Activated T-helper 1 cell treated with anti-CD3 and anti-CD28 coated beads, Interleukin-12 subunit alpha, Interleukin-12 subunit beta, Interleukin-2, Interleukin-4 antibody, amounts not matched to agents 30 ng/mL and 10 ng/mL and 1 ng/mL, durations not matched to agents 14 hours and 24 hours and 36 hours (primary cell): ENCODE data around the gene RNF31. TPM values are rescaled to one million over a fixed set of nuclear protein-coding genes. Genes with fewer than 3 reads are reported as not detected.

Source experiments
- DNase-seq: peaks from one replicate; pipeline ENCODE4 v3.0.0; 2021; ENCODE audit warnings: low spot score
- H3K27ac Mint-ChIP-seq: one replicate; pipeline ENCODE4 v1.8.0; 2021; ENCODE audit warnings: mild to moderate bottlenecking, mixed read lengths
- H3K27me3 Mint-ChIP-seq: one replicate; pipeline ENCODE4 v1.8.0; 2022; ENCODE audit warnings: mild to moderate bottlenecking, moderate library complexity, mixed read lengths; ENCODE audit not compliant: insufficient read depth
- H3K36me3 Mint-ChIP-seq: one replicate; pipeline ENCODE4 v1.8.0; 2021; ENCODE audit warnings: low read depth, mixed read lengths
- H3K4me1 Mint-ChIP-seq: one replicate; pipeline ENCODE4 v1.8.0; 2021; ENCODE audit warnings: low read depth, mixed read lengths
- H3K4me3 Mint-ChIP-seq: one replicate; pipeline ENCODE4 v1.8.0; 2021; ENCODE audit warnings: mild to moderate bottlenecking, moderate library complexity, mixed read lengths
- H3K9me3 Mint-ChIP-seq: one replicate; pipeline ENCODE4 v1.8.0; 2021; ENCODE audit warnings: mixed read lengths
- intact Hi-C: fragments of 100-400 bp; cut with micrococcal nuclease; formaldehyde crosslinking; loops from one replicate; pipeline ENCODE4 v1.15.1; 2024
- total RNA-seq: library from RNA; stranded (reverse); gene quantifications from 2 replicates; pipeline ENCODE4 v1.2.3, GENCODE V29; 2022

RNF31 gene
- total RNA-seq, 1 donor from 2014 or later, result 129 TPM

DNA sequence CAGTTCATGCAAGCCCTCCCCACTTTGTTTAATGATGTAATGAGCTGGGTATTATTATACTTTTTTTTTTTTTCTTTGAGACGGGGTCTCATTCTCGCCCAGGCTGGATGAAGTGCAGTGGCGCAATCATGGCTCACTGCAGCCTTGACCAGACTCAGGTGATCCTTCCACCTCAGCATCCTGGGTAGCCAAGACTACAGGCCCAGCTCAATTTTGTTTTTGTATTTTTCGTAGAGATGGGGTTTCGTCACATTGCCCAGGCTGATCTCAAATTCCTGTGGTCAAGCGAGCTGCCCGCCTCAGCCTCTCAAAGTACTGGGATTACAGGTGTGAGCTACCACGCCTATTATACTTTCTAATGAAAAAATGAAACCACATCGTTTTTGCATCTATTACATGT lies 37.2 kb upstream of the RNF31 start:
- intact Hi-C loops, result loop anchor here (5.0 to 10.0 kb wide), 4 partner anchors 332 to 785 kb away; partner anchors contain the start of genes NGDN, PABPN1, SDR39U1 and THTPA
- no peaks in the 10 kb centered on the region for H3K9me3 Mint-ChIP-seq
- no peaks in the 10 kb centered on the region for H3K27me3 Mint-ChIP-seq
- H3K36me3 Mint-ChIP-seq, result peaks cover 5% of the 10 kb centered on the region
- H3K27ac Mint-ChIP-seq, result no peak overlapping the region
- no peak for DNase-seq
- no peak overlapping the region for H3K4me3 Mint-ChIP-seq
- H3K4me1 Mint-ChIP-seq, result peaks cover 33% of the 10 kb centered on the region

DNA sequence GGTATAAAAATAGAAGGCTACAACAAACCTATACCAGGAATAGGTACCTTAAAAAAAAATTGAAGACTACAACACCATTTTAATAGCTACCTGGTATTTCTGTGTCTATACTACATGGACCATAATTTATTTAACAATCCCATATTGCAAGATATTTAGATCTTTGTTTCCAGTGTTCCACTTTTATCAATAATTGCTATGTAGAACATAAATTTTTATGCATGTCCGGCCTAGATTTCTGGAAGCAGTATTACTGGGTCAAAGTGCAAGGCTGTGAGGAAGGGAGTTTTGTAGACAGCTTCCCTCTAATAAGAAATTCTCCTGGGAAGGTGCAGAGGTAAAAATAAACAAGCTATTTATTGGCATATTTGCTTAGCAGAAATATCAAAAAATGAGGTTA lies 36.8 kb upstream of the RNF31 start:
- intact Hi-C loops, result loop anchor here (5.0 to 10.0 kb wide), 4 partner anchors 332 to 786 kb away; partner anchors contain the start of genes NGDN, PABPN1, SDR39U1 and THTPA
- H3K36me3 Mint-ChIP-seq, result peaks cover 5% of the 10 kb centered on the region
- DNase-seq, result no peak
- H3K27ac Mint-ChIP-seq, result no peak overlapping the region
- peaks cover 35% of the 10 kb centered on the region for H3K4me1 Mint-ChIP-seq
- no peaks in the 10 kb centered on the region for H3K27me3 Mint-ChIP-seq
- no peak overlapping the region for H3K4me3 Mint-ChIP-seq
- no peaks in the 10 kb centered on the region for H3K9me3 Mint-ChIP-seq

DNA sequence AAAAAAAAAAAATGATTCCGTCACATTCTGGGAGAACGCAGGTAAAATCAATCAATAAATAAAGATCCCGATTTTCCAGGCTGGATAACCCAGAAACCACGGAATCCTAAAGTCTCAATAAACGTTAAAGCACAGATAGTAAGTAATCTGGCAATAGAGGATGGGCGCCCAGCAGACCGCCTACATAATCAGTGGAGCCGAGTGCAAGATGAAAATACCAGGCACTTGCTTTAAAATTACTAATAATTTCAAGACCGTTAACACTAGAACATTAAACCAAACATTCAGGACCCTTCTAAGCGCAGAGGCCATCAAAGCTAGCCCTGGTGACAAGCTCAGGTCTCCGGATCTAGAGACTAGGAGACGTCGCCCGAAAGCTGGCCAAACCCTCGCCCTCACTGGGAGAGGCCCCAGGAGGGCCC lies 33.9 kb upstream of the RNF31 start:
- no peaks in the 10 kb centered on the region for H3K27me3 Mint-ChIP-seq
- peaks cover 42% of the 10 kb centered on the region for H3K4me1 Mint-ChIP-seq
- DNase-seq, result no peak
- H3K36me3 Mint-ChIP-seq, result peaks cover 22% of the 10 kb centered on the region
- no peaks in the 10 kb centered on the region for H3K9me3 Mint-ChIP-seq
- intact Hi-C loops, result loop anchor here (5.0 to 10.0 kb wide), 4 partner anchors 329 to 789 kb away; partner anchors contain the start of genes NGDN, PABPN1, SDR39U1 and THTPA
- H3K27ac Mint-ChIP-seq, result peak overlapping the region; percentile 98
- peak overlapping the region; percentile 99 for H3K4me3 Mint-ChIP-seq

DNA sequence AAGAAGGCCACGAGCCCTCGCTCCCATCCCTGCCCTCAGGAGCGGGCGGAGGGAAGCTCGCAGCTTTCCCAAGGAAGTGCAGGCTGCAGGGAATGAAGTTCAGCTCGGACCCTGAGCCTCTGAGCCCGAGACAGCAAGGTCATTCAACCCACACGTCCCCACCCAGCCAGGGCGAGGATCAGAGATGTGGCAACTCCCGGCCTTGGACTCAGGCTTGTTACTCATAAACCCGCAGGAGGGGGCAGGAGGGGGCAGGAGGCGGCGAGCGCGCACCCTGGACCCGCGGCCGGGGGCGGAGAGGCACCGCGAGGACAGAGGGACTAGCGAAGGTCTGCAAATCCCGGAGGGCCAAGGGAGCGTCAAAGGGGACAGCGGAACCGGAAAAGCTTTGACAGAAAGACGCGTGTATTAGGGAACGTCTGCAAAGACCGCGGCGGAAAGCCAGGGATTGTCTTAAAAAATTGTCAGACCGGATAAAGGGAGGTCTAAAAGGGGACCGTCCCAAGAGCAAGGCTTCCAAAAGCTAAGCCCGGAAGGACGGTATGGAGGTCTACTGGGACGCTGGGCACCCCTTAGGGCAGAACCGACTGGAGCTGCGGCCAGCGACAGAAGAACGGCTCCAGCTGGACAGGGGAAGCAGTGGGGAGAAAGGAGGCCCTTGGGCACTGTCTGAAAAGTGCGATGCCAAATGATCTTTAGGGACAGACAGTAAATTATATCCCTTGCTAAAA lies 33.3 kb upstream of the RNF31 start:
- H3K9me3 Mint-ChIP-seq, result no peaks in the 10 kb centered on the region
- H3K27ac Mint-ChIP-seq, result peak overlapping the region; percentile 98
- peak overlapping the region; percentile 99 for H3K4me3 Mint-ChIP-seq
- intact Hi-C loops, result loop anchor here (1.0 to 10.0 kb wide), 13 partner anchors 20 to 789 kb away; partner anchors contain the start of genes CHMP4A, DHRS4L2, EMC9 and NGDN
- peaks cover 36% of the 10 kb centered on the region for H3K4me1 Mint-ChIP-seq
- H3K36me3 Mint-ChIP-seq, result peaks cover 26% of the 10 kb centered on the region
- H3K27me3 Mint-ChIP-seq, result no peaks in the 10 kb centered on the region
- DNase-seq, result peak; percentile 76

DNA sequence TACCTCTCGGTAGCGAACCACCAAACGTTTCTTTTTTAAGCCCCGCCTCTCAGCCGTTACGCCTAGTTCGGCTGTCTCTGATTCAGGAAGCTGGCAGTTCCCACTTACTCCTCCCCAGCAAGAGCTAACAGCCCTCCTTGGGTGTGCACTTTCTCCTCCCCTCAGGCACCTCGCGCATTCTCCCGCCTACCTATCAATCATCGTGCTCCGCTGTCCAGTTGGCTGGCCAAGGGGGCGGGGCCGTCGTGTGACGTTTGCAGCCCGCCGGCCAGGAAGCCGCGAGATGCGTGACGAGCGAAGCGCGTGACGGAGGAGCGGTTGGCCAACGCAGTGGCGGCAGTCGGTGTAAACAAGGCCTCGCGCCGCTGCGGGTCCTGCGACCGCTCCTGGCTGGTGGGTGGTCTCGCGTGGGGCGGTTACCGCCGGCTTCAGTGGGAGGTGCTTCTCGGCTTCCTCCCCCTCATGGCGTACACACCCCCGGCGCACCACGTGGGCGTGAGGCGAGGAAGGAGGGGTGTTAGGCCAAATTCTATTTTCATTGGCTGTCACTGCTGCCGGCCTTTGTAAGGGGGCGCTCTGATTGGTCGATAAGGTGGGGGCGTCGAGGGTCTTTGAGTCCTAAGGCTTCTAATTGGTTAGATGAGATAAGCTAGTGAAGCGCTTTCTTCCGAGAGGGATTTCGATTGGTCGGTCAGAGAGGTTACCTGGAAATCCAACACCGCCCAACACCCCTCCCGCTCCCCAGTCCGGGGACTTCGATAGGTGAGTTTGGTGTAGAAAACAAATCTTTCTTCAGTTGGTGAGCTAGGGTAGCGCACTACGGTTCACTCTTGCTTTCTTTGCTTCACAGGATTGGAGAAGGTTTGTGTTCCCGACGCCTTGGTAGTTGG lies 32.5 kb upstream of the RNF31 start, which contains the start of the genes DCAF11 and NRL:
Gene DCAF11 (plus strand): TSS at position 246 of the 890 bp plus-strand sequence. CDS start 818 bp downstream, outside the sequence.
Gene NRL (minus strand): TSS at position 418 of the 890 bp plus-strand sequence. CDS start 32,101 bp downstream, outside the sequence.
- peak; percentile 98 for DNase-seq
- Mint-ChIP-seq H3K27me3 (no peaks in the 10 kb centered on the region), H3K4me1 (peaks cover 34% of the 10 kb centered on the region), H3K4me3 (peak within 1 kb of the TSS; percentile 99), H3K27ac (peak within 1 kb of the TSS; percentile 98), H3K9me3 (no peaks in the 10 kb centered on the region), H3K36me3 (peaks cover 33% of the 10 kb centered on the region)
- intact Hi-C loops, result loop anchor here (1.0 to 10.0 kb wide), 18 partner anchors 20 to 790 kb away; partner anchors contain the start of genes CHMP4A, DHRS1, DHRS4L2 and EMC9

DNA sequence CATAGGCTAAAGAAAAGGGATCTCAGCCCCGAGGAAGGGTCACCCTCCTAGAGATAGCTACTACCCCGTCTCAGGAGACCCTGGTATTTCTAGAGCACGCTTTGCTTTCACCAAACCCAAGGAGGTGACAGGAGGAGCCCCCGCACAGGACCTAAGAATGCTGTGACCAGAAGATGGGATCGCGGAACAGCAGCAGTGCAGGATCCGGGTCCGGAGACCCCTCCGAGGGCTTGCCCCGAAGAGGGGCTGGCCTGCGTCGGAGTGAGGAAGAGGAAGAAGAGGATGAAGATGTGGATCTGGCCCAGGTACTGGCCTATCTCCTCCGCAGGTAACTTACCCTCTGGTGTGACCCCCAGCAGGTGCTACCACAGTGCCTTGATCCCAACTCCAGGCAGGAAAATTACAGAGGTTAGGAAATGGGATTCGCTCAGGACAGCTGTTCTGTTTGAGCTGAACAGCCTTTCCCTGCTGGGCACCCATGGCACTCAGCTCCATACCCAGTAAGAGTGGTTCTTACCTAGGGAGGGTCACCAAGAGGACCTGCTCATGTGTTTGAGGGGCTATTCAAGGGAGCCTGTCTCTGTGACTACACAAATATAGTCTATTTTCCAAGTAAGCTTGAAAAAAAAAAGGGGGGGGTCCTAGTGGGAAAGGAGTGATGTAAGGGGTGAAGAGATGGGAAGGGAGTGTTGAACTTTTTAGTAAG lies 31.7 kb upstream of the RNF31 start:
- intact Hi-C loops, result loop anchor here (1.0 to 10.0 kb wide), 7 partner anchors 21 to 791 kb away; partner anchors contain the start of genes DHRS1, GMPR2, IPO4 and IRF9
- Mint-ChIP-seq H3K4me3 (peak overlapping the region; percentile 99), H3K36me3 (peaks cover 33% of the 10 kb centered on the region)

DNA sequence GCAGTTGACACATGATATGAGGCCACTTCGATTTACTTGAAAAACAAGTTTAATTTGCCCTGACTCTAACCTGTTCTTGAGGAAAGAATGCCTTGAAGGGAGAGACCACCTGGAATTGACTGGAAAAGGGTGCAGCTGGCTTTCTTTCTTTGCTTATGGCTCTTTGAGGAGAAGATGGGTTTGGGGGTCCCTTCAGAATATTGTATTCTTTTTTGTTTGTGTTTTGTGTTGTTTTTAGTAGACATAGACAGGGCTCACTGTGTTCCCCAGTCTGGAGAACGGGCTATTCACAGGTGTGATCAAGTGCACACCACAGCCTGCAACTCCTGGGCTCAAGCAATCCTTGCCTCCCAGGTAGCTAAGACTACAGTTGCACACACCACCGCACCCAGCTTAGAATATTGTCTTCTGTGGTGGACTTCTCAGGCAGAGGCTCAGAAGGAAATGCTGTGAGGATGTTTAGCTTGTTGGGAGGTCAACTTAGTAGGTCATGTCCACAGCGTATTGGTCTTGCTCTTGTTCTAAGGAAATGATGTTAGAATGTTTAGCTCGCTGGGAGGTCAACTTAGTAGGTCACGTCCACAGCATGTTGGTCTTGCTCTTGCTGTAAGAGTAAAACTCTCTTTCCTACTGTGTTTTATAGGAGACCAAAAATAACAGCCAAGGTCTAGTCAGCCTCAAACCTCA lies 31.0 kb upstream of the RNF31 start:
- Mint-ChIP-seq H3K9me3 (no peaks in the 10 kb centered on the region), H3K4me1 (peaks cover 34% of the 10 kb centered on the region), H3K27ac (peak overlapping the region; percentile 98), H3K4me3 (peak overlapping the region; percentile 99), H3K36me3 (peaks cover 39% of the 10 kb centered on the region), H3K27me3 (no peaks in the 10 kb centered on the region)
- DNase-seq, result no peak
- intact Hi-C loops, result loop anchor here (10.0 kb wide), 2 partner anchors 651 to 791 kb away; partner anchors contain the start of genes NGDN and PABPN1

More for the DNA sequence above, 31.7 kb upstream of the RNF31 start:
- Mint-ChIP-seq H3K27ac (peak overlapping the region; percentile 98), H3K9me3 (no peaks in the 10 kb centered on the region), H3K4me1 (peaks cover 34% of the 10 kb centered on the region), H3K27me3 (no peaks in the 10 kb centered on the region)
- DNase-seq, result no peak

DNA sequence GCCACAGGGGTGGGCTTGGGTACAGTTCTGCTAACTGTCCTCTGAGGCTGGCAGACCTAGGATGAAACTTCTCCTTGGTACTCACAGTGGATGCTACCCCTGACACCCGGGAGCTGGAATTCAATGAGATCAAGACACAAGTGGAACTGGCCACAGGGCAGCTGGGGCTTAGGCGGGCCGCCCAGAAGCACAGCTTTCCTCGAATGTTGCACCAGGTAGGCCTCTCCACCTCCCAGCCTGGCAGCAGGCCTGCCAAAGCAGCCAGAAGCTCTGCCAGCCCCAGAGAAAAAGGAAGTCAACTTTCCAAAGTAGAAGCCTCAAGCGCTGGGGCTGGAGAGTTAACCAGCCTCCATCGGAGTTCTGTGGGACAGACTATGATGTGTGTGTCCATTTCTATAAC lies 30.1 kb upstream of the RNF31 start:
- peaks cover 34% of the 10 kb centered on the region for H3K4me1 Mint-ChIP-seq
- no peaks in the 10 kb centered on the region for H3K27me3 Mint-ChIP-seq
- peaks cover 42% of the 10 kb centered on the region for H3K36me3 Mint-ChIP-seq
- intact Hi-C loops, result loop anchor here (10.0 kb wide), 2 partner anchors 652 to 792 kb away; partner anchors contain the start of genes NGDN and PABPN1
- no peak for DNase-seq
- no peaks in the 10 kb centered on the region for H3K9me3 Mint-ChIP-seq
- H3K4me3 Mint-ChIP-seq, result peak overlapping the region; percentile 99
- H3K27ac Mint-ChIP-seq, result no peak overlapping the region

DNA sequence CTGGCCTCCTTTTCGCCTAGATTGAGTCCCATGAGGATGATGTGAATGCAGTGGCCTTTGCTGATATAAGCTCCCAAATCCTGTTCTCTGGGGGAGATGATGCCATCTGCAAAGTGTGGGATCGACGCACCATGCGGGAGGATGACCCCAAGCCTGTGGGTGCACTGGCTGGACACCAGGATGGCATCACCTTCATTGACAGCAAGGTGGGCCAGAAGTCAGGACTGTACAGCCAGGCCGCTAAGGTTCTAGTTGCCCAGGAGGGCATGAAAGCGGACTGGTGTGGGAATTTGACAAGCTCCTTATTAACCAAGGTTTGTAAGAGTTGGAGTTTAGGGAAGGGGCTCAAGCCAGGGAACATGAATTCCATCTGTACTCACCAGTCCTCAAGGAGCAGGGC lies 27.6 kb upstream of the RNF31 start:
- no peak for DNase-seq
- Mint-ChIP-seq H3K27me3 (no peaks in the 10 kb centered on the region), H3K4me3 (no peak overlapping the region), H3K9me3 (no peaks in the 10 kb centered on the region), H3K36me3 (peaks cover 60% of the 10 kb centered on the region), H3K4me1 (peaks cover 28% of the 10 kb centered on the region), H3K27ac (no peak overlapping the region)
- intact Hi-C loops, result loop anchor here (10.0 kb wide), 2 partner anchors 655 to 795 kb away; partner anchors contain the start of genes NGDN and PABPN1

DNA sequence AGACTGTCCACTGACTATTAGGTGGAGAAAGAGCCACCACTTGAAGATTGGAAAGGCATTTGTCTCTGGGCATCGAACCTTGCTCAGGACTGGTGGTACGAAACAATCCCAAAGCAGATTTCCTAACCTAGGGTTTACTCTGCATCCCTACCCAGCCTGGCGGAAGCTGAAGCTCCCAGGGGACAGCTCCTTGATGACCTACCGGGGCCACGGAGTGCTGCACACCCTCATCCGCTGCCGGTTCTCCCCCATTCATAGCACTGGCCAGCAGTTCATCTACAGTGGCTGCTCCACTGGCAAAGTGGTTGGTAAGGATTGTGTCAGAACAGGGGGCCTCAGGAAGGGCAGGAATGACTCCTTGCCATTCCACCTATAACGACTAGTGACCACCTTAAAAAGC lies 26.1 kb upstream of the RNF31 start:
- Mint-ChIP-seq H3K27ac (no peak overlapping the region), H3K36me3 (peaks cover 57% of the 10 kb centered on the region)
- no peak for DNase-seq

DNA sequence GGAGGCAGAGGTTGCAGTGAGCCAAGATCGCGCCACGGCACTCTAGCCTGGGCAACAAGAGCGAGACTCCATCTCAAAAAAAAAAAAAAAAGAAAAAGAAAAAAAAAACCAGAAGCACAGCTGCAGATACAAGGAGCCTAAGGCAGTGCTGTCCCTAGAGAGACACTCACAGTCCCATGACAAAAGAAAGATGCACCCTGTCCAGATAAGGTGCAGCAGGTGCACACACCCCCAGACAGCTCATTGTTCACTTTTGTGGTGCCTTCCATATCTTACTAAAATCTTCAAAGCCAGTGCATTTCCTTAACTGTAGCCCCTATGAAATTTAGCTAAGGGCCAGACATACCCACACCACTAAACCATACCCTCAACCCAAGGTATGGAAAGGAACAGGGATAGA lies 24.9 kb upstream of the RNF31 start:
- peaks cover 7% of the 10 kb centered on the region for H3K4me1 Mint-ChIP-seq
- no peak overlapping the region for H3K4me3 Mint-ChIP-seq
- intact Hi-C loops, result no loop called here
- H3K9me3 Mint-ChIP-seq, result no peaks in the 10 kb centered on the region
- DNase-seq, result no peak
- peaks cover 53% of the 10 kb centered on the region for H3K36me3 Mint-ChIP-seq
- H3K27me3 Mint-ChIP-seq, result no peaks in the 10 kb centered on the region
- H3K27ac Mint-ChIP-seq, result no peak overlapping the region

More for the DNA sequence above, 26.1 kb upstream of the RNF31 start:
- no peak overlapping the region for H3K4me3 Mint-ChIP-seq
- intact Hi-C loops, result no loop called here
- no peaks in the 10 kb centered on the region for H3K27me3 Mint-ChIP-seq
- peaks cover 16% of the 10 kb centered on the region for H3K4me1 Mint-ChIP-seq
- H3K9me3 Mint-ChIP-seq, result no peaks in the 10 kb centered on the region
